ENCODE results near the gene RPL38.

The RPL38 gene

GRCh38 chr17:74250324-74250995 is 47.0 kb downstream of the RPL38 start:
- no peak for DNase-seq (ENCODE audit: low read depth)

- no peak for DNase-seq (ENCODE audit: low read depth)
Measured at GRCh38 chr17:74251051-74251450, 47.6 kb downstream of the RPL38 start.

GRCh38 chr17:74251569-74251968 is 48.1 kb downstream of the RPL38 start:
- DNase-seq (ENCODE audit: low read depth), result no peak

DNA sequence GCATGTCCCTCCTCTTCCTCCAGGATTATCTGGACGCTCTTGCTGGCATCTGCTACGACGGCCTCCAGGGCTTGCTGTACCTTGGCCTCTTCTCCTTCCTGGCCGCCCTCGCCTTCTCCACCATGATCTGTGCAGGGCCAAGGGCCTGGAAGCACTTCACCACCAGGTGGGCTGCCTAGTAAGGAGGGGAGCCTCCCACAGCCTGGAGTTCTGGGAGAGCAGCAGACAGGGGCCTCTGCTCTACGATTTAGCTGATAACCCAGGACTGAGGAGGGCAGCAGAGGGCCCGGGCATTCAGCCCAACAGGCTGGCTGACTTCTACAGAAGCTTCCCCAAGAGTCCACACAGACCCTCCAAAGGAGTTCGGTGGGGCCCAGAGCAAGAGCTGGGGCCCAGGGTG is 48.7 kb downstream of the RPL38 start:
- DNase-seq (ENCODE audit: low read depth), result no peak

DNA sequence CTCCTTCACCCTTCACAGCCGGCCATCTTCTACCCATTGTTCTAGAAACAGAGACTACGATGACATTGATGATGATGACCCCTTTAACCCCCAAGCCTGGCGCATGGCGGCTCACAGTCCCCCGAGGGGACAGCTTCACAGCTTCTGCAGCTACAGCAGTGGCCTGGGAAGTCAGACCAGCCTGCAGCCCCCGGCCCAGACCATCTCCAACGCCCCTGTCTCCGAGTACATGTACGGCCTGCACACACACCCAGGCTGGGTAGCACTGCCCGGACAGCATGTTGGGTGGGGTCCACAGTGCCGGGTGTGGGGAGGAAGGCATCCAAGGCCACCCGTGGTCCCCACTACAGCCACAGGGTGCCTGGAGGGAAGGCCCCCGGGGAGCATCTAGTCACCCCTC is 49.6 kb downstream of the RPL38 start:
- no peak for DNase-seq (ENCODE audit: low read depth)

DNA sequence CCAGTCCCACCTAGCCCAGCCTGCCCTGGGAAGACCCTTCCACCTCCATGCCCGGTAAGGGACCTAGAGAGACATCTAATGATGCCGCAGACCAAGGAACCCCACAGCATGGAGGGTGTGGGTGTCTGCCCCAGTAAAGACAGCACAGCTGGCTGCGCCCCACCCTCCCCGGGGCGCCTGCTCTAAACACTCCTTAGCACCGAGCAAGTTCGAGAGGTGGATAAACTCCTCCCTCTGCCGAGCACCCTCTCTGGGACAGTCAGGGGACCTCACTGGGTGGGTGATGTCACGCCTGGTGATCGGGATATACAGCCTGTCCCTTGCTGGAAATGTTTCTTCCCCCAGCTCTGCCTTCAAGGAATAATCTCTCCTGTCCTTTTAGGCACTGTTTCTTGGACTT is 53.8 kb downstream of the RPL38 start:
- no peak for DNase-seq (ENCODE audit: low read depth)

GRCh38 chr17:74259667-74260524 is 56.4 kb downstream of the RPL38 start:
- DNase-seq (ENCODE audit: low read depth), result no peak

Measured in activated T-cell treated with anti-CD3 and anti-CD28 coated beads for 24 hours (primary cell).